ENCODE data around the gene NUDT14.
A peak's percentile ranks its signal among the peaks of the same experiment; 100 is the strongest.

The NUDT14 gene

GRCh38 chr14:105211758-105212089, 30.6 kb upstream of the NUDT14 start:
- no peak for DNase-seq

GRCh38 chr14:105211086-105211757, 30.1 kb upstream of the NUDT14 start:
- DNase-seq, result no peak

GRCh38 chr14:105210266-105211025, 29.3 kb upstream of the NUDT14 start:
- no peak for DNase-seq

GRCh38 chr14:105209646-105210045, 28.5 kb upstream of the NUDT14 start:
- DNase-seq, result no peak

GRCh38 chr14:105209091-105209490, 28.0 kb upstream of the NUDT14 start:
- DNase-seq, result no peak

- no peak for DNase-seq
Measured at GRCh38 chr14:105208738-105209075, 27.6 kb upstream of the NUDT14 start.

- no peak for DNase-seq
Measured at GRCh38 chr14:105207996-105208737, 27.1 kb upstream of the NUDT14 start.

- DNase-seq, result no peak
Measured at GRCh38 chr14:105207460-105207901, 26.4 kb upstream of the NUDT14 start.

GRCh38 chr14:105206873-105207272, 25.8 kb upstream of the NUDT14 start:
- DNase-seq, result no peak

- DNase-seq, result no peak
Measured at GRCh38 chr14:105205673-105206208, 24.6 kb upstream of the NUDT14 start.

GRCh38 chr14:105204931-105205672, 24.0 kb upstream of the NUDT14 start:
- DNase-seq, result no peak

- no peak for DNase-seq
Measured at GRCh38 chr14:105204206-105204930, 23.3 kb upstream of the NUDT14 start.

GRCh38 chr14:105203701-105204100, 22.6 kb upstream of the NUDT14 start:
- DNase-seq, result no peak

GRCh38 chr14:105203057-105203531, 22.0 kb upstream of the NUDT14 start:
- peak; percentile 69 to 89 (median 82) for DNase-seq

- DNase-seq, result peak; percentile 86 to 92 (median 90)
Measured at GRCh38 chr14:105201925-105202513, 20.9 kb upstream of the NUDT14 start.

- DNase-seq, result no peak
Measured at GRCh38 chr14:105201156-105201924, 20.2 kb upstream of the NUDT14 start.

GRCh38 chr14:105200641-105201040, 19.5 kb upstream of the NUDT14 start:
- no peak for DNase-seq

- no peak for DNase-seq
Measured at GRCh38 chr14:105200074-105200473, 19.0 kb upstream of the NUDT14 start.

- DNase-seq, result peak in 2 of 4 experiments; percentile 30 to 50
Measured at GRCh38 chr14:105199093-105199492, 18.0 kb upstream of the NUDT14 start.

- no peak for DNase-seq
Measured at GRCh38 chr14:105198588-105198987, 17.5 kb upstream of the NUDT14 start.
